HG03571 (cell line): ENCODE results near the gene GFOD1.
A peak's percentile ranks its signal among the peaks of the same experiment; 100 is the strongest.
"Not testable (repeated sequence)": the region's sequence is repeated elsewhere in the genome, so short reads cannot be mapped to it uniquely, and the experiment has no call there.

ENCODE experiments used
- ATAC-seq: cut with Tn5 transposase; IDR thresholded peaks from one replicate; pipeline ENCODE4 v1.9.1; 2021; ENCODE audit not compliant: unreplicated experiment

GFOD1 gene

DNA sequence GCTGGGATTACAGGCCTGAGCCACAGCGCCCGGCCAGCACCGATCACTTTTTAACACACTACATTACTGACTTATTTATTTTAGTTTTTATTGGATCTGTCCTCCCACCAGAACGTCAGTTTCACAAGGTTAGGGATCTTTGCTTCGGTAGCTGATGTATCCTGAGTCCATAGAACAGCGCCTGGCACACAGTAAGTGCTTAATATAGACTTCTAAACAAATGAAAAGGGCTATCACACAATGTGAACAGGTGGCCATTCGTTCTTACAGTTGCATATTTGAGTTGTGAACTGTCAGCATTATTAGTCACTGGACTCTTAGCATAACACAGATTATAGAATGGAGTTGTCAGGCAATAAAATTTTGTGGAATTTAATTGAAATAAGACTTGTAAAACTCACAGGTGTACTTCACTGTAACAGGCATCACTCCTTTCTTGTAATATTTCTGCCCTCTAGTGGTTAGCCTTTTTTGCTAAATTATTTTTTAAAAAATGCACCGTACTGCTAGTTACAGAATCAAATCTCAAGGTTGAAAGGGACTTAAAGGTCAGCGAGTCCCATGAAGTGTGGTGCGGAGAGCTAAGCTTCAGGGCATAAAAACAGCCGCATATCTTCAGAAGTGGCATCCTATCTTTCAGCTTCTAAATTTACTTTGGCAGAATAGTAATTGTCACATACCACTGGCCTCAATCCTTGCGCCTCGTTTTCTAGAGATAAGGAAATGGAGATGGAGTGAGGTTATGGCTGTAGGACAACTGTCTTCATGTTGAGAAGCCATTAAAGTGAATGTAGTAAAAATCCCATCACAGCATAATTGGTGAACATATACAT lies 155.7 kb downstream of the GFOD1 start:
- no peak for ATAC-seq

- no peak for ATAC-seq
Measured at GRCh38 chr6:13328875-13329183, 158.6 kb downstream of the GFOD1 start.

GRCh38 chr6:13328076-13328874 lies 159.1 kb downstream of the GFOD1 start, which contains the start of gene TBC1D7:
TBC1D7 (minus strand) TSS chr6:13328537; CDS start chr6:13326898, 1,639 bp downstream.
- ATAC-seq: peak; percentile 81

- no peak for ATAC-seq
Measured at GRCh38 chr6:13327691-13328075, 159.7 kb downstream of the GFOD1 start.

GRCh38 chr6:13326031-13326586 lies 161.3 kb downstream of the GFOD1 start:
- ATAC-seq: not testable (repeated sequence)

DNA sequence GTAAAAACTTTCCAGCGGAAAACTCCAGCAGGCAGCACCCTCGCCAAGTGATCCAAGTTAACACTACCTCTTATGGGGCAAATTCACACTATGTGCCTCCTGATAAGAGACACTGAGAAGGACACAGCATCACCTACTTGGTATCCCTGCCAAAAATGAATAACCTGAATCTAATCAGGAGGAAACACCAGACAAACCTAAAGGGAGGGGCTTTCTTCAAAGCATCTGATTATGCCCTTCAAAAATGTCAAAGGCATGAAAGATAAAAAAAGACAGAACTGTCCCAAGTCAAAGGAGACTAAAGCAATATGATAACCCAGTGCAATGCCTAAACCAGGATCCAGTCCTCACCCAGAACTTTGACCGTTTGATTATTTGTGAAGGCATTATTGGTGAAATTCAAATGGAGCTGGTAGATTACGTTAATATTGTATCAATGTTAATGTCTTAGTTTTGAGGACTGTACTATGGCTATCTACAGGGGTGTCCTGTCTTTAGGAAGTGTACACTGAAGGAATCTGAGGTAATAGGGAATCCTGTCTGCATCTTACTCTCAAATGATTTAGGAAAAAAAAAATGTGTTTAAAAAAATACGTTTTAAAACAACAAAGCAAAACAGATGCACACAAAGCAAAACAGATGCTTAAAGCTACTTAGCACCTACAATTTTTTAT lies 167.4 kb downstream of the GFOD1 start:
- no peak for ATAC-seq

DNA sequence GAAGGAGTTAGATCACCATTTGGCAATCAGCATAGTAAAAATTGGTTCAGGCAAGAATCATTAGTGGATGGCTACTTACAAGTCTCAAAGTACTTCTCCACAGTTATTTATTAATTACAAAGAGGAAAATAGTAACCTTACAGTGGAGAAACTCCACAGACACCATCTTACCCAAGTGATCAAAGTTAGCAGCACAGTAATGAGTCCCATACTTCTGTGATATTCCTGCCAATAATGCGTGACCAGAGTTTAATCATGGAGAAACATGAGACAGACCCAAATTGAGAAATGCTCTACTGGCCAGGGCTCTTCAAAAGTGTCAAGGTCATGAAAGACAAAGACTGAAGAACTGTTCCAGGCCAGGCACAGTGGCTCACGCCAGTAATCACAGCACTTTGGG lies 168.6 kb downstream of the GFOD1 start:
- ATAC-seq: no peak

DNA sequence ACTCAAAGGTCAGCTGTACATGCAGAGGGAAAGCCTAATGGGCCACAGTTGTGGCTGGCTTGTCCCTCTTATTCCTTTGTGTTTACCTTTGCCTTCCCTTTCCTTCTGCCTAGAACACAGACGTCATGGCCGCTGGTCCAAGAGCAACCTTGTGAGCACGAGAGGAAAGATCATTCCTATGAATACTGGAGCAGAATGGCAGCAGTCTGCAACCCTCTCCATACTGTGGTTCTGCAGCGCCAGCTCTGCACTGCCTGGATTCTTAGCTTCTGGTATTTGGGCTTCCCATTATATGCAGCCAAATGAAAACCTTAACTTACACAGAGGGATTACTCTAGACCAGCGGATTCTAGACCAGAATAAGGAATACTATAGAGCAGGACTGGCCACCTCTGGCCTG lies 171.5 kb downstream of the GFOD1 start:
- no peak for ATAC-seq

DNA sequence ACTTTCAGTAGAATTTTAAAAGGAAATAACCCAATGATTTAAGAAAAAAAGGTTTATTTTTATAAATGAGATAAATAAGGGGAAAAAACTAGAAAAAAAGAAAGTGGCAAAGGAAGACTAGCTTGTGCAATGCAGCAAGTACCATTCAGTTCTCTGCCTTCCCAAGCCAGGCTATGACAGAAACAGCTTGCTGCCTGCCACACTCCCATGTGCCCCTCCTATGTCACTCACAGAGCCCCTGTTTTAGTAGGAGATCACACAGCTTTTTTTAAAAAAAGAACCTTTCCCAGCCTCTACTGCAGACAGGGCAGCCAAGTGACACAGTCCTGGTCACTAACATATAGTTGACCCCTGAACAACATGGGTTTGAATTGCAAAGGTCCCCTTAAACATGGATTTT lies 172.6 kb downstream of the GFOD1 start:
- no peak for ATAC-seq

GRCh38 chr6:13311155-13311554 lies 176.2 kb downstream of the GFOD1 start:
- ATAC-seq: no peak

GRCh38 chr6:13308332-13308731 lies 179.1 kb downstream of the GFOD1 start:
- ATAC-seq: no peak
